ENCODE results near the gene LCA5. TPM values are rescaled to one million over a fixed set of nuclear protein-coding genes. Genes with fewer than 3 reads are reported as not detected.

Gene LCA5
- total RNA-seq, 1 donor from 2014 or later: 6.4 TPM

DNA sequence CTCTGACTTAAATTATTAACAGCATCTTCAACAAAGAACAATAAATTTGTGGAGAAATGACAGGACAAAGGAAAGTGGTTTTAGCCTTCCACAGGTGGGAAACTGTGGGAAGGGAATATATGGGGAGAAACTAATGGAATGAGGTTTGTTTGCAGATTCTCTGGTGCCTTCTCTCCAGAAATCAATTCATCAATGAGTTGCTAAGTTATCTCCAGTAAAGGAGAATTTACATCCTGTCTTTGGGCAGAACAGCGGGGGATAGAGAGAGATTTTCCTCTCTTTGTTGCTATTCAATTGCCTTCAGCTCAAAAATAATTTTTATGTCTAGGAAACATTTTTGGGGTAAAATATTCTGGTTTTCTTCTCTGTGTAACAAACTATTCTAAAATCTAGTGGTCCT is 36.9 kb upstream of the LCA5 start:
- TF ChIP-seq, protein P1, sequence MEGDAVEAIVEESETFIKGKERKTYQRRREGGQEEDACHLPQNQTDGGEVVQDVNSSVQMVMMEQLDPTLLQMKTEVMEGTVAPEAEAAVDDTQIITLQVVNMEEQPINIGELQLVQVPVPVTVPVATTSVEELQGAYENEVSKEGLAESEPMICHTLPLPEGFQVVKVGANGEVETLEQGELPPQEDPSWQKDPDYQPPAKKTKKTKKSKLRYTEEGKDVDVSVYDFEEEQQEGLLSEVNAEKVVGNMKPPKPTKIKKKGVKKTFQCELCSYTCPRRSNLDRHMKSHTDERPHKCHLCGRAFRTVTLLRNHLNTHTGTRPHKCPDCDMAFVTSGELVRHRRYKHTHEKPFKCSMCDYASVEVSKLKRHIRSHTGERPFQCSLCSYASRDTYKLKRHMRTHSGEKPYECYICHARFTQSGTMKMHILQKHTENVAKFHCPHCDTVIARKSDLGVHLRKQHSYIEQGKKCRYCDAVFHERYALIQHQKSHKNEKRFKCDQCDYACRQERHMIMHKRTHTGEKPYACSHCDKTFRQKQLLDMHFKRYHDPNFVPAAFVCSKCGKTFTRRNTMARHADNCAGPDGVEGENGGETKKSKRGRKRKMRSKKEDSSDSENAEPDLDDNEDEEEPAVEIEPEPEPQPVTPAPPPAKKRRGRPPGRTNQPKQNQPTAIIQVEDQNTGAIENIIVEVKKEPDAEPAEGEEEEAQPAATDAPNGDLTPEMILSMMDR (IDR thresholded peaks at IDR 0.05): no peak
- TF ChIP-seq POLR2A (IDR thresholded peaks at IDR 0.05): no peak
- no peak for TF ChIP-seq POLR2AphosphoS5 (IDR thresholded peaks at IDR 0.05; ENCODE audit: insufficient read depth in 1 of 2, low read depth in 1 of 2)

DNA sequence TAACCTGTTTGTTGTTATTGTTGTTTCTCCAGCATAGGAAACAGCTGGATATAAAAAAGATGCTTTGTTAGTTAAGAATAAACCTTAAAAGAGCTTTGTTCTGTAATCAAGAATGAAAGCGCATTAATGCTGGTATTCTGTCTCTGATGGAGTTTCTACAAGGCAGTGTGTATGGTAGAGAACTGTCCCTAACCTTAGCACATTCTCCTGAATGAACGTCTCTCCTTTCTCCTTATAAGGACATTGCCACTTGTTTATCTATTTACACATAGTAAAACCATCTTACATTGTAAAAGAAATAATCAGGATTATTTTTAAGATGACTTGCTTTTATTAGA is 33.8 kb upstream of the LCA5 start:
- no peak overlapping the region for H3K4me3 ChIP-seq

More for the DNA sequence above, 36.9 kb upstream of the LCA5 start:
- no peaks in the 10 kb centered on the region for H3K36me3 ChIP-seq
- H3K27me3 ChIP-seq: no peaks in the 10 kb centered on the region
- no peak overlapping the region for H3K4me3 ChIP-seq
- intact Hi-C loops (cut with DNase I): no loop called here
- H3K9me3 ChIP-seq: no peaks in the 10 kb centered on the region
- DNase-seq (ENCODE audit: extremely low spot score in 2 of 2): no peak
- no peak overlapping the region for H3K27ac ChIP-seq
- H3K4me1 ChIP-seq: peaks cover 7% of the 10 kb centered on the region

DNA sequence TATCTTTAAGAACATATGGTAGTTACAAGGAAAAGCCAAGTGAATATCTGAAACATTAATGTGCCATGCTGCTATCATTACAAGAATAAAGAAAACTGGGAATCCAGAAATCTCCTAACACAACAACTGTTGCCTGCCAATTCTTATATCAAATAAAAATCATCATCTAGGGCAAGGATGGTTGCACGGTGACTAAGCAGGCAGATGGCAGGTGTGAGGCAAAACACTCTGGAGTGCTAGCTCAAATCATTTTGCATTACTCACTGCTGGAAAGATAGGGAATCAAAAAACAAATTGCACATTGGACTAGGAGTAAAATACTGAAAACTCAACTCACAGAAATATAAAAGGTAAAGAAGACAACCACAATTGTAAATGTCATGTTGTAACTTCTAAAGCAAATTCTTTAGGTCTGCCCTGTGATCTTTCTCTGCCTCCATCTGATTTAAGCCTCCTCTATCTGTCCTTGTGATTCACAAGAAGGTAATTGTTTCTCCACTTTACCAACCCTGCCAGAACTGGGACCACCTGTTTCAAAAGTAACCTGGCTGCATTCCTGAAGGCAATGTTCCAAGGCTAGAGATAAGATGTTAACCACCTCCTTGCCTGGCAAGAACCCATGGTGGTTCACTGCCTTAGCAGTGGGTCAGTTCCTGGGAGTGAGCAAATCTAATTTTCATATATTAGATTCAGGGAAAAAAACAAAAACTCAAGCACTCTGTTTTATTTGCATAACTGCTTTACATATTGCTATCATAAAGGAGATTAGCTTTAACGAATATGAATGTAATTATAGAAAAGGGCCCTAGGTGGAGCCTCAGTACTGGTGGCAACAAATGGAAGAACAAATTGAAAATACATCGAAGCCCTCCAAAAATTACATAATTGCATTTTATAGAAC is 33.1 kb upstream of the LCA5 start:
- Histone ChIP-seq H3K36me3 (no peaks in the 10 kb centered on the region), H3K4me1 (peaks cover 7% of the 10 kb centered on the region), H3K27ac (no peak overlapping the region), H3K27me3 (no peaks in the 10 kb centered on the region), H3K9me3 (no peaks in the 10 kb centered on the region), H3K4me3 (no peak overlapping the region)
- DNase-seq (ENCODE audit: extremely low spot score in 2 of 2): no peak
- TF ChIP-seq, protein P1 (IDR thresholded peaks at IDR 0.05): peak; percentile 17 to 59 (median 56)
- TF ChIP-seq POLR2AphosphoS5 (IDR thresholded peaks at IDR 0.05; ENCODE audit: insufficient read depth in 1 of 2, low read depth in 1 of 2): no peak
- intact Hi-C loops (cut with DNase I): no loop called here

More for the DNA sequence above, 33.8 kb upstream of the LCA5 start:
- intact Hi-C loops (cut with DNase I): no loop called here
- no peaks in the 10 kb centered on the region for H3K36me3 ChIP-seq
- H3K27ac ChIP-seq: no peak overlapping the region
- TF ChIP-seq POLR2AphosphoS5 (IDR thresholded peaks at IDR 0.05; ENCODE audit: insufficient read depth in 1 of 2, low read depth in 1 of 2): no peak
- TF ChIP-seq, protein P1 (IDR thresholded peaks at IDR 0.05): peak in 1 of 3 experiments; percentile 3
- H3K9me3 ChIP-seq: no peaks in the 10 kb centered on the region
- DNase-seq (ENCODE audit: extremely low spot score in 2 of 2): no peak
- H3K27me3 ChIP-seq: no peaks in the 10 kb centered on the region
- peaks cover 7% of the 10 kb centered on the region for H3K4me1 ChIP-seq

DNA sequence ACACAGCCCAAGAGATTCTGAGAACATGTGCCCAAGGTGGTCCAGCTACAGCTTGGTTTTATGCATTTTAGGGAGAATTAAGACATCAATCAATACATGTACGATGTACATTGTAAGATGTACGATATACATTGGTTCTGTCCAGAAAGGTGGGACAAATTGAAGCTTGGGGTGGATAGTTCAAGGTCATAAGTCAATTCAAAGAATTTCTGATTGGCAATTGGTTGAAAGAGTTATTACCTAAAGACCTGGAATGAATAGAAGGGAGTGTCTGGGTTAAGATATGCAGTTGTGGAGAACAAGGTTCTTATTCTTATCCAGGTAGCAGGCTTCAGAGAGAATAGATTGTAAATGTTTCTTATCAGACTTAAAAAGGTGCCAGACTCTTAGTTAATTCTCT is 31.8 kb upstream of the LCA5 start:
- TF ChIP-seq, protein P1 (IDR thresholded peaks at IDR 0.05): no peak
- TF ChIP-seq POLR2AphosphoS5 (IDR thresholded peaks at IDR 0.05; ENCODE audit: insufficient read depth in 1 of 2, low read depth in 1 of 2) (no peak), POLR2A (IDR thresholded peaks at IDR 0.05) (no peak)
- no peak for DNase-seq (ENCODE audit: extremely low spot score in 2 of 2)
- H3K4me1 ChIP-seq: peaks cover 7% of the 10 kb centered on the region
- H3K4me3 ChIP-seq: no peak overlapping the region
- no peaks in the 10 kb centered on the region for H3K36me3 ChIP-seq
- H3K9me3 ChIP-seq: no peaks in the 10 kb centered on the region
- no peaks in the 10 kb centered on the region for H3K27me3 ChIP-seq
- intact Hi-C loops (cut with DNase I): no loop called here
- no peak overlapping the region for H3K27ac ChIP-seq

DNA sequence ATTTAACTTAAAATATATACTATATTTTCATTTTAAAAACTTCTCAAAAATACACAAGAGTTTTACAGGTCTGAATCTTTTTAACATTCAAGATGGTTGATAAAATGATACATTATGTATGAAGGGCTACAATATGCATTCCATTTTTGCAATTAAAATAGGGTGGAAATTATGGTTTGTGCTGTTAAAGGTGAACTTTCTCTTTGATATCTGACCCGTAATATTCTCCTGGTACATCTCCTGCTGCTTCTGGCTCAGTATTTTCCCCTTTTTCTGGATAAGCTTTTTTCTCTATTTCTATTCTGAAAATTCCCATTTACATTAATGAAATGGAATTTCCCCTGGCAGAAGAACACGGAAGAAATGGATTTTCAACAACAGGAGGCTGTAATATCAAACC is 27.4 kb upstream of the LCA5 start:
- DNase-seq (ENCODE audit: extremely low spot score in 2 of 2): no peak
- H3K9me3 ChIP-seq: no peaks in the 10 kb centered on the region
- H3K4me1 ChIP-seq: no peaks in the 10 kb centered on the region
- no peak overlapping the region for H3K27ac ChIP-seq
- intact Hi-C loops (cut with DNase I): no loop called here
- TF ChIP-seq POLR2AphosphoS5 (IDR thresholded peaks at IDR 0.05; ENCODE audit: insufficient read depth in 1 of 2, low read depth in 1 of 2) (no peak), POLR2A (IDR thresholded peaks at IDR 0.05) (no peak)
- TF ChIP-seq, protein P1 (IDR thresholded peaks at IDR 0.05): no peak
- H3K27me3 ChIP-seq: no peaks in the 10 kb centered on the region
- H3K36me3 ChIP-seq: no peaks in the 10 kb centered on the region
- no peak overlapping the region for H3K4me3 ChIP-seq
